Tibial nerve (tissue), 4 donors: ENCODE results near the gene LANCL2.

ENCODE experiments used
- CTCF ChIP-seq, 5 experiments: fragments of 200-600 bp in 3 of 5; fragments of 450-650 bp in 2 of 5; sonication (generic) in 3 of 5; IDR thresholded peaks; one replicate each; pipeline ENCODE4 v1.5.1; 2016 to 2019; ENCODE audit warnings: antibody characterized with exemption in 5 of 5, mild to moderate bottlenecking in 3 of 5, moderate library complexity in 2 of 5
- EP300 ChIP-seq, 2 donors: sonication (generic); formaldehyde crosslinking; IDR thresholded peaks; one replicate each; pipeline ENCODE4 v1.6.1; 2017; ENCODE audit warnings: antibody characterized with exemption in 2 of 2, mild to moderate bottlenecking in 1 of 2
- POLR2A ChIP-seq, 2 donors: fragments of 450-650 bp; IDR thresholded peaks; one replicate each; pipeline ENCODE4 v1.6.1; 2017; ENCODE audit warnings: antibody characterized with exemption in 2 of 2, mild to moderate bottlenecking in 2 of 2, moderate library complexity in 2 of 2

DNA sequence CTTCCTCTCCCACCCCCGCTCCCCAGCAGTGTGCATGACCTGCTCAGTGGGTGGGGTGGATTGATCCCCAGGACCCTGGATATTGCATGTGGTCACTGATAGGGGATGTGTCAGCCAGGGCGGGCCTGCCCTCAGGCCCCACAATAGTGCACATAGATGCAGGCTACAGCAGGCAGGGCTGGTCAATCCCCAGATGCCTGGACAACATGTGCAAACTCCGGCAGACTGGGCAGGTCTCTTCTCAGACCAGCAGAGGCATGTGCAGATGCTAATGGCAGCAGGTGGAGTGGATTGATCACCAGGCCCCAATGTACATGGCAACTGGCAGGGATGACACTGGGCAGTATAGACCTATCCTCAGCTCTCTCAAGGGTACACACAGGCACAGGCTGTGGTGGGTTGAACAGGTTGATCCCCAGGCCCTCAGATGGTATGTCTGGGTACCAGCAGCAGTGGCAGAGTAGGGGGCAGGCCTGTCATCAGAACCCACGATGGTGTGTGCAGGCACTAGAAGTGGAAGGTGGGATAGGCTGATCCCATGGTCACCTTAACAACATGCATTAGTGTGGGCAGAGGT is 98.6 kb downstream of the LANCL2 start:
- TF ChIP-seq CTCF (IDR thresholded peaks at IDR 0.05): no peak
- no peak for TF ChIP-seq POLR2A (IDR thresholded peaks at IDR 0.05)
- no peak for TF ChIP-seq EP300 (IDR thresholded peaks at IDR 0.05)
